ENCODE data around the gene TTC27. TPM values are rescaled to one million over a fixed set of nuclear protein-coding genes. Genes with fewer than 3 reads are reported as not detected.

The TTC27 gene
- polyA plus RNA-seq, 1 donor (not counting 4 experiments of a cell fraction or from before 2014, with no cell fraction given), result 28.7 TPM

- no peaks in the 10 kb centered on the region for H3K79me2 ChIP-seq (ENCODE audit: control insufficient read depth, insufficient read depth, low read length)
- no peak overlapping the region for H3K9ac ChIP-seq (ENCODE audit: control insufficient read depth, extremely low read depth, insufficient read depth, low read length)
- DNase-seq (ENCODE audit: low read depth, low spot score) (no peak), FAIRE-seq (no peak)
- no peak overlapping the region for H3K4me2 ChIP-seq (ENCODE audit: control insufficient read depth, extremely low read depth, insufficient read depth, low read depth, low read length)
- no peak overlapping the region for H3K27ac ChIP-seq (ENCODE audit: control insufficient read depth, insufficient read depth, low read length)
- no peak overlapping the region for H2AFZ ChIP-seq (ENCODE audit: control insufficient read depth, low read length)
- H3K36me3 ChIP-seq (ENCODE audit: control insufficient read depth in 2 of 2, extremely low read depth in 1 of 2, insufficient read depth in 2 of 2, low read length in 2 of 2), result no peaks in the 10 kb centered on the region
- dilution Hi-C loops (cut with MboI; ENCODE audit: extremely low pct_ligation_motif_present, low sequenced_read_pairs), result no loop called here
- H4K20me1 ChIP-seq (ENCODE audit: control insufficient read depth, extremely low read depth, insufficient read depth, low read length), result no peaks in the 10 kb centered on the region
- TF ChIP-seq EZH2 (IDR thresholded peaks at IDR 0.05; ENCODE audit: low read length) (no peak), CTCF (optimal IDR thresholded peaks at IDR 0.05 in 1 of 3, IDR thresholded peaks at IDR 0.05 in 1 of 3, conservative IDR thresholded peaks at IDR 0.05 in 1 of 3; ENCODE audit: extremely low read depth in 1 of 3, insufficient read depth in 2 of 3, low read length in 3 of 3) (no peak)
- no peaks in the 10 kb centered on the region for H3K27me3 ChIP-seq (ENCODE audit: control insufficient read depth, extremely low read depth, insufficient read depth, low read length)
- H3K9me3 ChIP-seq (ENCODE audit: control insufficient read depth, low read depth, low read length), result no peaks in the 10 kb centered on the region
- H3K4me1 ChIP-seq (ENCODE audit: control insufficient read depth, extremely low read depth, insufficient read depth, low read length), result no peaks in the 10 kb centered on the region
- H3K9me1 ChIP-seq (ENCODE audit: control insufficient read depth, extremely low read depth, insufficient read depth, low read length), result no peaks in the 10 kb centered on the region
- no peak overlapping the region for H3K4me3 ChIP-seq (ENCODE audit: control insufficient read depth in 2 of 3, extremely low read depth in 1 of 3, insufficient read depth in 2 of 3, low read depth in 1 of 3, low read length in 3 of 3)
Measured at GRCh38 chr2:32830196-32830595, 202.3 kb downstream of the TTC27 start.

GRCh38 chr2:32832821-32833220 is 205.0 kb downstream of the TTC27 start:
- Histone ChIP-seq H3K9me3 (ENCODE audit: control insufficient read depth, low read depth, low read length) (no peaks in the 10 kb centered on the region), H4K20me1 (ENCODE audit: control insufficient read depth, extremely low read depth, insufficient read depth, low read length) (no peaks in the 10 kb centered on the region), H3K79me2 (ENCODE audit: control insufficient read depth, insufficient read depth, low read length) (no peaks in the 10 kb centered on the region), H3K36me3 (ENCODE audit: control insufficient read depth in 2 of 2, extremely low read depth in 1 of 2, insufficient read depth in 2 of 2, low read length in 2 of 2) (no peaks in the 10 kb centered on the region), H3K4me3 (ENCODE audit: control insufficient read depth in 2 of 3, extremely low read depth in 1 of 3, insufficient read depth in 2 of 3, low read depth in 1 of 3, low read length in 3 of 3) (no peak overlapping the region), H3K9ac (ENCODE audit: control insufficient read depth, extremely low read depth, insufficient read depth, low read length) (no peak overlapping the region), H3K4me2 (ENCODE audit: control insufficient read depth, extremely low read depth, insufficient read depth, low read depth, low read length) (no peak overlapping the region), H3K4me1 (ENCODE audit: control insufficient read depth, extremely low read depth, insufficient read depth, low read length) (no peaks in the 10 kb centered on the region), H3K27me3 (ENCODE audit: control insufficient read depth, extremely low read depth, insufficient read depth, low read length) (peaks cover 4% of the 10 kb centered on the region), H3K27ac (ENCODE audit: control insufficient read depth, insufficient read depth, low read length) (no peak overlapping the region), H3K9me1 (ENCODE audit: control insufficient read depth, extremely low read depth, insufficient read depth, low read length) (no peaks in the 10 kb centered on the region), H2AFZ (ENCODE audit: control insufficient read depth, low read length) (no peak overlapping the region)
- TF ChIP-seq CTCF (optimal IDR thresholded peaks at IDR 0.05 in 1 of 3, IDR thresholded peaks at IDR 0.05 in 1 of 3, conservative IDR thresholded peaks at IDR 0.05 in 1 of 3; ENCODE audit: extremely low read depth in 1 of 3, insufficient read depth in 2 of 3, low read length in 3 of 3) (no peak), EZH2 (IDR thresholded peaks at IDR 0.05; ENCODE audit: low read length) (no peak)
- DNase-seq (ENCODE audit: low read depth, low spot score) (no peak), FAIRE-seq (no peak)
- dilution Hi-C loops (cut with MboI; ENCODE audit: extremely low pct_ligation_motif_present, low sequenced_read_pairs), result no loop called here

Data from keratinocyte (primary cell).